HAP-1 (cell line): ENCODE data around the gene INPP5D.
"Not testable (repeated sequence)": the region's sequence is repeated elsewhere in the genome, so short reads cannot be mapped to it uniquely, and the experiment has no call there.

ENCODE experiments used
- DNase-seq, 2 experiments: peaks; one replicate each; pipeline ENCODE4 v3.0.0-alpha.2; 2016 to 2020; ENCODE audit warnings: low spot score in 2 of 2
- H3K27me3 ChIP-seq: fragments of 250-450 bp; sonication (Bioruptor Pico); 2 replicates; pipeline ENCODE4 v1.5.1; 2020; ENCODE audit warnings: low read depth, mild to moderate bottlenecking, moderate library complexity
- H3K36me3 ChIP-seq: fragments of 250-450 bp; sonication (Bioruptor Pico); replicated peaks from 2 replicates; pipeline ENCODE4 v1.5.1; 2020; ENCODE audit warnings: mild to moderate bottlenecking
- H3K4me1 ChIP-seq: fragments of 250-450 bp; sonication (Bioruptor Pico); 2 replicates; pipeline ENCODE4 v1.5.1; 2020; ENCODE audit warnings: mild to moderate bottlenecking
- H3K4me3 ChIP-seq: fragments of 250-450 bp; sonication (Bioruptor Pico); 2 replicates; pipeline ENCODE4 v1.5.1; 2020; ENCODE audit warnings: mild to moderate bottlenecking, moderate library complexity
- H3K9me3 ChIP-seq: fragments of 250-450 bp; sonication (Bioruptor Pico); 2 replicates; pipeline ENCODE4 v1.5.1; 2020; ENCODE audit warnings: mild to moderate bottlenecking, moderate library complexity
- in situ Hi-C: fragments of 300-500 bp; cut with MboI; formaldehyde crosslinking; loops from 3 replicates; pipeline ENCODE4 v1.14.3; 2020; ENCODE audit warnings: low sequenced_read_pairs, inconsistent platforms, mixed read lengths

Gene INPP5D

GRCh38 chr2:233052517-233052916, 7.6 kb upstream of the INPP5D start:
- in situ Hi-C loops, H3K4me3 ChIP-seq, H3K9me3 ChIP-seq, H3K36me3 ChIP-seq, H3K27me3 ChIP-seq, DNase-seq, H3K4me1 ChIP-seq: not testable (repeated sequence)

- DNase-seq = peak; percentile 58 to 85
- Histone ChIP-seq H3K27me3 (no peaks in the 10 kb centered on the region), H3K36me3 (no peaks in the 10 kb centered on the region), H3K9me3 (no peaks in the 10 kb centered on the region), H3K4me3 (no peak overlapping the region), H3K4me1 (no peaks in the 10 kb centered on the region)
- in situ Hi-C loops = no loop called here
Observed at GRCh38 chr2:233053928-233054784, 6.0 kb upstream of the INPP5D start.

GRCh38 chr2:233055362-233055761, 4.8 kb upstream of the INPP5D start:
- H3K4me3 ChIP-seq = no peak overlapping the region
- no peak for DNase-seq
- no peaks in the 10 kb centered on the region for H3K9me3 ChIP-seq
- H3K4me1 ChIP-seq = no peaks in the 10 kb centered on the region
- in situ Hi-C loops = no loop called here
- H3K36me3 ChIP-seq = no peaks in the 10 kb centered on the region
- H3K27me3 ChIP-seq = no peaks in the 10 kb centered on the region

DNA sequence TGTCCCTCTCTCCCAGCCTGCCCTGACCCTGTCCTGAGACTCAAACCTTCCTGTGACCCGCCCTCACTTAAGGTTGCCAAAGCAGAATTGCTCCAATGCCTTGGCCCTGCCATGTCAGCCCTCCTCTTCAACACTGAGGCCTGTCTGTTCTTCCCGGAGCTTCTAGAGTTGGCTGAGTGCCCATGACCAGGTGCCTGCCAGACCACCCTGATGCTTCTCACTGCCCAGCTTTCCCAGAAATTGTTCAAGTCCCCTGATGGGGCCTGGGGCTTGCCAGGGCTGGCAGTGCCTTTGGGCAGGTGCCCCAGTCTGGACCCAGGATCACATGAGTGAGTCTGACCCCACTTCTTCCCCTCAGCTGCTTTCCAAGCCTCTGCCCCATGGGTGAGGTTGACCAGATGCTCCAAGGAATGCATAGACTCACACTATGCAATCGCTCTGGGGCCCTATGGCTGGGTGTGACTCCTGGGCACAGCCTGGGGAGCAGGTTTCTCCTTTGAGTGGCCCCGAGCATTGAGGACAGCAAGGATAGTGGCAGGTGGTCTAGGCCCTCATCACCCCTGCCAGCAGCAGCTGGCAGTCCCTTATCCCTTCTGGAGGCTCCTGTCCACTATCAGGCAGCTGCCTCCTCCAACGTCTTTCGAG, 3.1 kb upstream of the INPP5D start:
- H3K4me1 ChIP-seq = no peaks in the 10 kb centered on the region

GRCh38 chr2:233058717-233059546, 1.2 kb upstream of the INPP5D start:
- H3K4me1 ChIP-seq = no peaks in the 10 kb centered on the region
- no peaks in the 10 kb centered on the region for H3K36me3 ChIP-seq
- H3K9me3 ChIP-seq = no peaks in the 10 kb centered on the region
- in situ Hi-C loops = no loop called here
- H3K27me3 ChIP-seq = no peaks in the 10 kb centered on the region
- DNase-seq = no peak
- no peak overlapping the region for H3K4me3 ChIP-seq

More for the DNA sequence above, 3.1 kb upstream of the INPP5D start:
- Histone ChIP-seq H3K36me3 (no peaks in the 10 kb centered on the region), H3K4me3 (no peak overlapping the region), H3K27me3 (no peaks in the 10 kb centered on the region), H3K9me3 (no peaks in the 10 kb centered on the region)
- peak in 1 of 2 experiments; percentile 6 for DNase-seq
- in situ Hi-C loops = no loop called here

- Histone ChIP-seq H3K36me3 (no peaks in the 10 kb centered on the region), H3K4me1 (no peaks in the 10 kb centered on the region), H3K9me3 (no peaks in the 10 kb centered on the region), H3K27me3 (no peaks in the 10 kb centered on the region), H3K4me3 (no peak overlapping the region)
- in situ Hi-C loops = no loop called here
- no peak for DNase-seq
Observed at GRCh38 chr2:233059547-233059796, 670 bp upstream of the INPP5D start.

GRCh38 chr2:233060501-233060979, 398 bp downstream of the INPP5D start:
- no peaks in the 10 kb centered on the region for H3K36me3 ChIP-seq
- no peak overlapping the region for H3K4me3 ChIP-seq
- in situ Hi-C loops = no loop called here
- H3K4me1 ChIP-seq = no peaks in the 10 kb centered on the region
- no peaks in the 10 kb centered on the region for H3K9me3 ChIP-seq
- H3K27me3 ChIP-seq = no peaks in the 10 kb centered on the region
- DNase-seq = no peak

GRCh38 chr2:233060980-233061590, 943 bp downstream of the INPP5D start:
- Histone ChIP-seq H3K27me3 (no peaks in the 10 kb centered on the region), H3K9me3 (no peaks in the 10 kb centered on the region), H3K4me3 (no peak overlapping the region), H3K36me3 (no peaks in the 10 kb centered on the region), H3K4me1 (no peaks in the 10 kb centered on the region)
- in situ Hi-C loops = no loop called here
- DNase-seq = no peak

GRCh38 chr2:233061591-233062450, 1.7 kb downstream of the INPP5D start:
- Histone ChIP-seq H3K9me3 (no peaks in the 10 kb centered on the region), H3K4me3 (no peak overlapping the region), H3K4me1 (no peaks in the 10 kb centered on the region), H3K36me3 (no peaks in the 10 kb centered on the region), H3K27me3 (no peaks in the 10 kb centered on the region)
- no peak for DNase-seq
- in situ Hi-C loops = no loop called here

DNA sequence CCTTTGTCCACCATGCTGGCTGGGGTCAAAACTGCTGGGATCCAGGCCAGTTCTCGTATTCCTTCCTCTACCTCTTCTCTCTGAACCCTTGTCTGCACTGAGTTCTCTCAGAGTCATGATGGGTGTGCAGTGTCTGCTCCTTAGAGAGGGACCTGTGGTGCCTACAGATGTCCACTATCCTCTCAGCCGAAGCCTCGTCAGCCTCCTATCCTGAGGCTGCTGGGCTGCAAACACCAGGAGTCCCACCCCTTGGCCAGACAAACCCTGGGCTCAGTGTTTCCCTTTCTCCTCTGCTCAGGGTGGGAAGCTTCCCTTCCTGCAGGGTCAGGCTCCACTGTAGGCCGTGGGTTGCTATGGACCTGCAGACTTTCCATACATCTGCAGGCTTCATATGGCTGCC, 2.3 kb downstream of the INPP5D start:
- H3K9me3 ChIP-seq = no peaks in the 10 kb centered on the region
- no peaks in the 10 kb centered on the region for H3K27me3 ChIP-seq
- no peaks in the 10 kb centered on the region for H3K4me1 ChIP-seq
- no peaks in the 10 kb centered on the region for H3K36me3 ChIP-seq
- no peak for DNase-seq
- H3K4me3 ChIP-seq = no peak overlapping the region
- in situ Hi-C loops = no loop called here

DNA sequence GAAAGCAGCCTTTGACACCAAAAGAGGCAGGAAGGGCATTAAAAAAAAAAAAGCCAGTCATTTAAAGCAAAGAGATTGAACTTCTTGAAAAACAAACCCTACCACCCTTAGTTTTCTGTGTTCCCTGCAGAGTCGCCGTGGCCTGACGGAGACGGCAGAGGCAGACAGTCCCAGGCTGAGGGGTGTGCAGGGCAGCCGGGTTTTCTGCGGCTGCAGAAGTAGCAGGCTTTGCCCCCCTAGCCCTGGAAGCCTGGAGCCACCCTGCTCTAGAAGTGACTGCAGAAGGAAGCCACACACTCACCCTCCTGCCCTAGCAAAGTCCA, 2.8 kb downstream of the INPP5D start:
- in situ Hi-C loops = no loop called here
- Histone ChIP-seq H3K27me3 (no peaks in the 10 kb centered on the region), H3K4me3 (no peak overlapping the region), H3K9me3 (no peaks in the 10 kb centered on the region), H3K4me1 (no peaks in the 10 kb centered on the region), H3K36me3 (no peaks in the 10 kb centered on the region)
- DNase-seq = no peak

DNA sequence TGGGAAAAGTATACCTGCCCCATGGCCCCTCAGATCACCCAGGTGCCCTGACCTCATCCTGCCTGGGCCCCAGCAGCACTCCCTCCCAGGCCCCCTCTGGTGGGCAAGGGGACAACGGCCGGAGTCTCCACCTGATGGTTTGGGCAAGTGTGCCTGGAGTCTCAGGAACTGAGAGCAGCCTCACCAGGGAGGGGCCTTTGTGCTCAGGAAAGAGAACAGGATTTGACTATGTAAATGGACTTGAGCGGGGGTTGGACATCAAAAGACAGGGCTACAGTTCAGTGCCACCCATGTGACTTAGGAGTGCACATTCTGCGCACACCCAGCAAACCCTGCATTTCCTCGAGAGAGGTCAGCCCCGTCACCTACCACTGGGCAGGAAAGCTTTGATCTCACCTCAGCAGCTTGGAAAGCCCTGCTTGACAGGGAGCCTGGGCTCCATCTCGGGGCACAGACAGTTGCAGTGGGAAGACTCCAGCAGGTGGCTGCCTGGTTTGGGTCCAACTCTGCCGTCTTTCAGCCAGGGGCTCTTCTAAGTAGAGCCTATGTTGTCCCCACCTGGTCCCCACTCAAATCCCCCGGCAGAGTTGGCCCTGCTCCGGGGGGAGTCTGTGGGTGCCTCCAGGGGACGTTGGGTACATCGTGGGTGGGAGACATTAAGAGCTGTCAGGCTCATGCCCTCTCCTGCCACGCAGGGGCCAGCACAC, 3.3 kb downstream of the INPP5D start:
- H3K4me1 ChIP-seq = no peaks in the 10 kb centered on the region
- no peaks in the 10 kb centered on the region for H3K9me3 ChIP-seq
- in situ Hi-C loops = no loop called here
- DNase-seq = no peak
- H3K27me3 ChIP-seq = no peaks in the 10 kb centered on the region
- H3K4me3 ChIP-seq = no peak overlapping the region
- no peaks in the 10 kb centered on the region for H3K36me3 ChIP-seq
